Amniotic stem cell (primary cell): ENCODE results near the gene OR2Y1.
"Not testable (repeated sequence)": the region's sequence is repeated elsewhere in the genome, so short reads cannot be mapped to it uniquely, and the experiment has no call there.

Experiments used
- DNase-seq: peaks from one replicate; lab custom pipeline; 2025; lab: John Stamatoyannopoulos, UW

Gene OR2Y1, protein sequence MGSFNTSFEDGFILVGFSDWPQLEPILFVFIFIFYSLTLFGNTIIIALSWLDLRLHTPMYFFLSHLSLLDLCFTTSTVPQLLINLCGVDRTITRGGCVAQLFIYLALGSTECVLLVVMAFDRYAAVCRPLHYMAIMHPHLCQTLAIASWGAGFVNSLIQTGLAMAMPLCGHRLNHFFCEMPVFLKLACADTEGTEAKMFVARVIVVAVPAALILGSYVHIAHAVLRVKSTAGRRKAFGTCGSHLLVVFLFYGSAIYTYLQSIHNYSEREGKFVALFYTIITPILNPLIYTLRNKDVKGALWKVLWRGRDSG

GRCh38 chr5:180739958-180740357 lies at the start of gene OR2Y1:
TSS of gene OR2Y1 (minus strand) at chr5:180740058. CDS start at chr5:180740058, 0 bp downstream.
- no peak for DNase-seq

DNA sequence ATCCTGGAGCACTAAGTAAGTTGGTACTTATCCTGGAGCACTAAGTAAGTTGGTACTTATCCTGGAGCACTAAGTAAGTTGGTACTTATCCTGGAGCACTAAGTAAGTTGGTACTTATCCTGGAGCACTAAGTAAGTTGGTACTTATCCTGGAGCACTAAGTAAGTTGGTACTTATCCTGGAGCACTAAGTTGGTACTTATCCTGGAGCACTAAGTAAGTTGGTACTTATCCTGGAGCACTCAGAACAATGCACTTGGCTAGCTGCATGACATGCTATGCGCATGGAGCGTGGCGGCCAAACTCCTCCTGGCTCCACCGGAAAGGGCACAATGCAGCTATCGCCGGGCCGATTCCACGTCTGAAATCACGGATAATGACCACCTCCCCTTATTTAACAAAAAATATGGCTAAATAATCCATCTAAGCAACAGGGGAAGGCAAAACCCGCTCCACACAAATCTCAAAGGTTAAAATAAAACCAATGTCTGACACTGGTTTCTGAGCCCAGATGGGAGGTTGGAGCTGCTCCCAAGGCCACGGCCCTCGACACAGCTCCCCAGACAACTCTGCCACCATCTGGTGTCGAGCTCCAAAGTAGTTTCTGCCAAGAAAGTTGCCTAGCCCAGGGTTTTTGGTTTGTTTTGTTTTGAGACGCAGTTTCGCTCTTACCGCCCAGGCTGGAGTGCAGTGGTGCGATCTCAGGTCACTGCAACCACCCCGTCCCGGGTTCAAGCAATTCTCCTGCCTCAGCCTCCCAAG lies 49.0 kb upstream of the OR2Y1 start:
- not testable (repeated sequence) for DNase-seq

DNA sequence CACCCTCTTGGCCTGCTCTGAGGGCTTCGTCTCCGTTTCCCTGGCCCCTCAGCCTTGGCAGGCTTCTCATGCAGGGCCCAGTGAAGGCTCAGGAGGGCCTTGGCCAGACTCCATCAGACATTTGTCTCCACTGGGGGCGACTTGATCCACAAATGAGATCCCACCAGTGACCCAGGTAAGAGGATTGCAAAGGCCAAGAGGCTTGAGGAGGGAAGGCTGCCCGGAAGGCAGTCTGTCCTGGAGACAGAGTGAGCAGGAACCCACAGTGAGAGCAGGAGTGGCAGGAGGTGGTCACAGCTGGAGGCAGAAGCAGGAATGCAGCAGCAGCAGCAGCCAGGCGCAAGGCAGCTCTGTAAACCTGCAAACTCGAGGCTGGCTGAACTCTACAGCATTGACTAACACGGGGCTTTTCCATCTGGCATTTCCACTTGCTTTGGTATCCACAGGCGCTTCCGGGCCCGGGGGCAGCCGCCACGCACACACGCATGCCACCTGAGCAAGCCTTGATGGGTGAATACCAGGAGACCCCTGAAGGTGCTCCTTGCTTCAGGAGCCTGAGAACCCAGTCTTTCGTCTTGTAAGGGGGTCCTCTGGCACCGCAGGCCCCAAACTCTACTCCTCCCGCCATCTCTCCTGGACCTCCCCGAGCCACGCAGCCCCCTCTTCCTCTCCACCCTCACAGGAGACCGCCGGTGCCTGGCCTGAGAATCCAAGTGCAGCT lies 48.0 kb upstream of the OR2Y1 start:
- no peak for DNase-seq

GRCh38 chr5:180786531-180787398 lies 46.9 kb upstream of the OR2Y1 start:
- no peak for DNase-seq

- DNase-seq, result peak; percentile 11
Measured at GRCh38 chr5:180785794-180786221, 46.0 kb upstream of the OR2Y1 start.

- DNase-seq, result peak; percentile 58
Measured at GRCh38 chr5:180785121-180785781, 45.4 kb upstream of the OR2Y1 start.

- peak; percentile 66 for DNase-seq
Measured at GRCh38 chr5:180784497-180785097, 44.7 kb upstream of the OR2Y1 start.

DNA sequence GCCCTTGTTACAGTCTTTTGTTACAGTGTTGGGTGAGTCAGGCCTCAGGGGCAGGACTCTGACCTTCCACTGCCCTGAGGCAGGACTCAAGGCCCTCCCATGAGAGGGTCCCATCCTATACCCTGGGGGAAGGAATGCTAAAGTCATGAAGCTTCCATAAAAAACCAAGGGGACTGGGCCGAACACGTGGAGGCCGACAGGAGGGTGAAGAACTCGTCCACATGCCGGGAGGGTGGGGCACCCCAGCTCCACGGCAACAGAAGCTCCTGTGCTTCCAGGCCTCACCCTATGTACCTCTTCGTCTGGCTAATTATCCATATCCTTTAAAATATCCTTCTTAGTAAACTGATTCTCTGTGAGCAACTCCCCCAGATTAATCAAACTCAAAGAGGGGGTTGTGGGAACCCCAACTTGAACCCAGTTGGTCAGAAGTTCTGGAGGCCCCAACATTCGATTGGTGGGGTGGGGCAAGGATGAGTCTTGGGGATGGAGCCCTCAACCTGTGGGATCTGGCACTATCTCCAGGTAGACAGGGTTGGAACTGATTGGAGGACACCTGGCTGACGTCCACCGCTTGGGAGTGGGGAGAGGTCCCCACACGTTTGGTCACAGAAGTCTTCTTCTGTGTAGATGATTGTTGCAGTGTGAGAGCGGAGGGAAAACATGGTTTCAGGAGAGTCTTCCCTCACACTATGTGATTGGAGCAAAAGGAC lies 43.6 kb upstream of the OR2Y1 start:
- DNase-seq, result no peak

GRCh38 chr5:180782748-180783147 lies 42.9 kb upstream of the OR2Y1 start:
- DNase-seq, result no peak

DNA sequence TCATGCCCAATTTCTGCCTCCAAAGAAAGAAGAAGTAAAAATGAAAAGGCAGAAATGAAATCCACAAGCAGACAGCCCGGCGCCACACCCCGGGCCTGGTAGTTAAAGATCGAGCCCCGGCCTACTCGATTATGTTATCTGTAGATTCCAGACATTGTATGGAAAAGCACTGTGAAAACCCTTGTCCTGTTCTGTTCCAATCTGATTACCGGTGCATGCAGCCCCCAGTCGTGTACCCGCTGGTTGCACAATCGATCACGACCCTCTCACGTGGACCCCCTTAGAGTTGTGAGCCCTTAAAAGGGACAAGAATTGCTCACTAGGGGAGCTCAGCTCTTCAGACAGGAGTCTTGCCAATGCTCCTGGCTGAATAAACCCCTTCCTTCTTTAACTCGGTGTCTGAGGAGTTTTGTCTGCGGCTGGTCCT lies 42.1 kb upstream of the OR2Y1 start:
- not testable (repeated sequence) for DNase-seq

GRCh38 chr5:180779985-180780610 lies 40.2 kb upstream of the OR2Y1 start:
- DNase-seq, result no peak

DNA sequence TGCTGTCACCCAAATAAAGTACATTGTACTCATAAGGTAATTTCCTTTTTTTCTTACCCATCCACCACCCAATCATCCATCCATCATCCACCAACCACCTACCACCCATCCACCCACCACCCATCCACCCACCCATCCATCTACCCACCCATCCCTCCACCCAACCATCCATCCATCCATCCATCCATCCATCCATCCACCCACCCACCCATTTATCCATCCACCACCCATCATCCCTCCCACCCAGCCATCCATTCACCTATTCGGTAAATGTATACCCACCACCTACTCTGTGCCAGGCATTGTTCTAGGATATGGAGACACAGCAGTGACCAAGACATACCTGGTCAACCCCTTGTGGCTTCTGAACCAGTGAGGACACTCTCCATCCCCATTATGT lies 37.6 kb upstream of the OR2Y1 start:
- no peak for DNase-seq

GRCh38 chr5:180776376-180776775 lies 36.5 kb upstream of the OR2Y1 start:
- DNase-seq, result no peak

GRCh38 chr5:180775624-180776023 lies 35.8 kb upstream of the OR2Y1 start:
- no peak for DNase-seq

GRCh38 chr5:180771839-180772238 lies 32.0 kb upstream of the OR2Y1 start:
- DNase-seq, result no peak

DNA sequence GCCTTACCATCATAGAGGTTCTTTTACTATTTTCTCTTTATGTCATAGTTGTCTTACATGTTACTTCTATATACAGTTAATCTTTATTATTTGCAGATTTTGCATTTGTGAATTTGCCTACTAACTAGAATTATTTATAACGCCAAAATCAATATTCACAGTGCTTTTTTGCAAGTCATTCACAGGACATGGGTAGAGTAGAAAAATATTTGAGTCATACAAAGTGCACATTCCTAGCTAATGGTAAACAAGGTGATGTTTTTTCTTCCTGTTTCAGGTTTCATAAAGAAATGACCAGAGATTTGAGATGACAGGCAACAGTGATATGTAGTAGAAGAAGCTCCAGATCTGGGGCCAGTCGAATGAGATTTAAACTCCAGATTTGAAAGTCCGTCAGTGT lies 30.0 kb upstream of the OR2Y1 start:
- DNase-seq, result no peak

DNA sequence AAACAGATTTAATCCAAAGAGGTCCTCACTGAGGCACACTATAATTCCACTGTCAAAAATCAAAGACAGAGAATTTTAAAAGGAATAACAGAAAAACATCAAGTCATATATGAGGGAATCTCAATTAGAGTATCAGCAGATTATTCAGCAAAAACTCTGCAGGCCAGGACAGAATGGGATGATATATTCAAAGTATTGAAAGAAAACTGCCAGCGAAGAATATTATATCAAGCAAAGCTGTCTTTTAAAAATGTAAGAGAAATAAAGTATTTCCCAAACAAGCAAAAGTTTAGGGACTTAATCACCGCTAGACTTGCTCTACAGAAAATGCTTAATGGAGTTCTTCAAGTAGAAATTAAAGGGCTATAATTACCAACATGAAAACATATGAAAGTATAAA lies 15.7 kb upstream of the OR2Y1 start:
- no peak for DNase-seq

DNA sequence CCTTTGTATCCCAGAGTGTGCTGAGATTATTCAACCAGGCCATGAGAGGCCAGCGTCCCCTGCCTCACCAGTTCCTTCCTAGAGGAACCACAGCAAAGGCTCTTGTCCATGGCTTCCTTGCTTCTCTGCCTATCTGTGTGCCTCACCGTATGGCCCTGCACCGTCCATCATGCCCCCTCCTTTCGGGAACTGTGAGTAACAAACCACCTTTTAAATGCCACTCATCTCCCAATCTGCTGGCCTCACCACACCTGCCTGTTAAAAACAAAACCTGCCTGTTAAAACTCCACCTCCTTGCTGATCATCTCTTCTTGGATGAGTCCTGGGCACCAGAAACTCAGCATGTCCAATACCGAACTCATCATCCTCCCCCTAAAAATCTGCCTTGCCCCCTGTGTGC lies 4.4 kb upstream of the OR2Y1 start:
- no peak for DNase-seq

- DNase-seq, result no peak
Measured at GRCh38 chr5:180742727-180743126, 2.9 kb upstream of the OR2Y1 start.

GRCh38 chr5:180740953-180741352 lies 1.1 kb upstream of the OR2Y1 start:
- DNase-seq, result not testable (repeated sequence)
